HepG2 (cell line): ENCODE measurements around the gene BANK1. TPM values are rescaled to one million over a fixed set of nuclear protein-coding genes. Genes with fewer than 3 reads are reported as not detected.
"Not testable (repeated sequence)": the region's sequence is repeated elsewhere in the genome, so short reads cannot be mapped to it uniquely, and the experiment has no call there.

Experiments used
- ATAC-seq: fragments of 200-7000 bp; cut with Tn5 transposase; 3 replicates; pipeline ENCODE4 v1.9.1; 2020; ENCODE audit warnings: mild to moderate bottlenecking, moderate library complexity
- BruUV-seq: library from RNA; stranded (reverse); fragments of 400-500 nt; replicated peaks from 2 replicates; lab custom pipeline; 2021; lab: Mats Ljungman, UMichigan
- CTCF ChIA-PET: fragments of 300-600 bp; formaldehyde crosslinking; extraction: SDS; loops from one replicate; lab custom pipeline; 2021; ENCODE audit warnings: low total read pairs, inconsistent platforms, low intra/inter-chr PET ratio; lab: Yijun Ruan, JAX
- POLR2A ChIA-PET: fragments of 350-600 bp; sonication (Branson Sonifier 250); formaldehyde crosslinking; loops from one replicate; lab custom pipeline; 2020; ENCODE audit warnings: antibody characterized with exemption, inconsistent platforms; lab: Yijun Ruan, JAX
- DNase-seq: peaks from one replicate; pipeline ENCODE4 v3.0.0-alpha.2; 2015; ENCODE audit warnings: low spot score
- FAIRE-seq: peaks from 3 replicates; lab custom pipeline; 2011; peaks lifted over from hg19 to GRCh38; lab: Jason Lieb, UNC
- H2AFZ ChIP-seq: one replicate; pipeline ENCODE4 v1.6.1; 2011; ENCODE audit warnings: low read length, inconsistent platforms
- H3K27ac ChIP-seq: fragments of 300-600 bp; 3 replicates; pipeline ENCODE4 v1.8.0; 2011; ENCODE audit warnings: mixed run types, mild to moderate bottlenecking, mixed read lengths, low read length, inconsistent platforms; ENCODE audit not compliant: insufficient read depth; ENCODE audit errors: extremely low read length
- H3K27me3 ChIP-seq, 2 experiments: fragments of 200-600 bp in 1 of 2; 2 replicates in 1 of 2; 3 replicates in 1 of 2; pipeline versions ENCODE4 v1.6.0 to v1.8.0; 2011; ENCODE audit warnings: low read length in 2 of 2, mild to moderate bottlenecking in 2 of 2, moderate library complexity in 2 of 2, inconsistent platforms in 1 of 2; ENCODE audit not compliant: insufficient read depth in 2 of 2, control insufficient read depth in 1 of 2
- H3K36me3 ChIP-seq, 2 experiments: fragments of 200-600 bp in 1 of 2; replicated peaks in 1 of 2; 2 replicates in 1 of 2; 3 replicates in 1 of 2; pipeline versions ENCODE4 v1.5.1 to v1.8.0; 2011; ENCODE audit warnings: low read length in 2 of 2, inconsistent platforms in 1 of 2; ENCODE audit not compliant: insufficient read depth in 2 of 2, control insufficient read depth in 1 of 2
- H3K4me1 ChIP-seq: 2 replicates; pipeline ENCODE4 v1.5.1; 2012; ENCODE audit warnings: low read length, inconsistent platforms; ENCODE audit not compliant: insufficient read depth
- H3K4me2 ChIP-seq: 2 replicates; pipeline ENCODE4 v1.6.0; 2011; ENCODE audit warnings: low read depth, low read length, inconsistent platforms
- H3K4me3 ChIP-seq, 3 experiments: fragments of 200-600 bp in 1 of 3; sonication (generic), shearing (Covaris generic) in 1 of 3; replicated peaks in 1 of 3; 2 replicates each; pipeline ENCODE4 v1.5.1; 2011 to 2016; ENCODE audit warnings: low read length in 3 of 3, inconsistent platforms in 2 of 3, low read depth in 2 of 3, mild to moderate bottlenecking in 2 of 3, control low read depth in 1 of 3, mixed read lengths in 1 of 3; ENCODE audit not compliant: insufficient read depth in 1 of 3
- H3K79me2 ChIP-seq: one replicate; pipeline ENCODE4 v1.6.1; 2011; ENCODE audit warnings: low read length, inconsistent platforms; ENCODE audit not compliant: insufficient read depth
- H3K9ac ChIP-seq: 2 replicates; pipeline ENCODE4 v1.6.0; 2011; ENCODE audit warnings: mild to moderate bottlenecking, low read depth, low read length, inconsistent platforms; ENCODE audit not compliant: insufficient read depth
- H3K9me3 ChIP-seq: 2 replicates; pipeline ENCODE4 v1.5.1; 2012; ENCODE audit warnings: mild to moderate bottlenecking, low read length
- H4K20me1 ChIP-seq: 2 replicates; pipeline ENCODE4 v1.6.0; 2011; ENCODE audit warnings: inconsistent platforms, mild to moderate bottlenecking, low read length, moderate library complexity; ENCODE audit not compliant: insufficient read depth
- CENPBD1 ChIP-seq: sonication (generic); formaldehyde crosslinking; IDR thresholded peaks from 2 replicates; pipeline ENCODE4 v1.8.0; 2022; ENCODE audit warnings: missing genetic modification reagents, low read depth, mild to moderate bottlenecking, borderline replicate concordance
- CERS6 ChIP-seq: sonication (generic); formaldehyde crosslinking; IDR thresholded peaks from 2 replicates; pipeline ENCODE4 v1.5.0; 2020; ENCODE audit warnings: missing genetic modification reagents
- RXRA ChIP-seq: sonication (generic); formaldehyde crosslinking; IDR thresholded peaks from 2 replicates; pipeline ENCODE4 v1.5.1; 2020; ENCODE audit warnings: missing genetic modification reagents
- SMAD1 ChIP-seq: sonication (generic); formaldehyde crosslinking; IDR thresholded peaks from 2 replicates; pipeline ENCODE4 v1.4.0; 2020; ENCODE audit warnings: missing genetic modification reagents, low read depth, mild to moderate bottlenecking, borderline replicate concordance
- ZBTB39 ChIP-seq: sonication (generic); formaldehyde crosslinking; IDR thresholded peaks from 2 replicates; pipeline ENCODE4 v1.5.0; 2020; ENCODE audit warnings: missing genetic modification reagents
- ZFX ChIP-seq: sonication (generic); formaldehyde crosslinking; IDR thresholded peaks from 2 replicates; pipeline ENCODE4 v1.4.0; 2020; ENCODE audit warnings: mild to moderate bottlenecking, low read depth, missing genetic modification reagents, moderate library complexity
- ZNF7 ChIP-seq: IDR thresholded peaks from 2 replicates; pipeline ENCODE4 v1.6.1; 2016; ENCODE audit warnings: missing biosample characterization, missing genetic modification reagents
- ZUFSP ChIP-seq: sonication (generic); formaldehyde crosslinking; IDR thresholded peaks from 2 replicates; pipeline ENCODE4 v1.9.0; 2021; ENCODE audit warnings: missing genetic modification reagents, mild to moderate bottlenecking, borderline replicate concordance
- ZXDC ChIP-seq: sonication (generic); formaldehyde crosslinking; IDR thresholded peaks from 2 replicates; pipeline ENCODE4 v1.5.0; 2020; ENCODE audit warnings: mild to moderate bottlenecking, missing genetic modification reagents
- WGBS: methylation state at CpG from one replicate; pipeline ENCODE4 v1.1.6; 2017; ENCODE audit warnings: low lambda C conversion rate; 5-methylcytosine and 5-hydroxymethylcytosine counted together
- in situ Hi-C: cut with HindIII; loops from 2 replicates; pipeline ENCODE4 v1.10.0; 2017; ENCODE audit warnings: low pct_unique_long_range_greater_than_20kb; ENCODE audit not compliant: extremely low pct_ligation_motif_present
- intact Hi-C: fragments of 100-400 bp; cut with micrococcal nuclease; formaldehyde crosslinking; loops from one replicate; pipeline ENCODE4 v1.10.0; 2022; ENCODE audit not compliant: unreplicated experiment
- polyA plus RNA-seq, 8 experiments: library from polyadenylated mRNA; depleted of rRNA in 3 of 8; stranded (reverse) in 7 of 8; unstranded in 1 of 8; fragments of >200 nt; fragmentation: Illumina TruSeq in 4 of 8; extraction: Trizol in 4 of 8; gene quantifications; 2 replicates each; pipeline versions ENCODE4 v1.2.1 to v1.2.3, GENCODE V29; 2011 to 2016; ENCODE audit warnings: low read depth in 4 of 8, missing spikeins in 1 of 8, mixed read lengths in 1 of 8; ENCODE audit not compliant: insufficient read depth in 1 of 8
- total RNA-seq, 5 experiments: library from RNA; depleted of rRNA; stranded (reverse); fragments of >200 nt; fragmentation: Illumina TruSeq; extraction: Trizol; gene quantifications; 2 replicates each; pipeline ENCODE4 v1.2.3, GENCODE V29; 2016; ENCODE audit warnings: low read depth in 1 of 5

The BANK1 gene
- total and polyA plus RNA-seq, 2 of the 13 experiments (the other 11 are each of a cell fraction or from before 2014, with no cell fraction given): 0.15 TPM; not detected in 1

GRCh38 chr4:101905527-101905926 lies 115.0 kb downstream of the BANK1 start:
- CTCF ChIA-PET, H2AFZ ChIP-seq, intact Hi-C loops, H3K4me1 ChIP-seq, FAIRE-seq, in situ Hi-C loops, H3K4me3 ChIP-seq, POLR2A ChIA-PET, ATAC-seq, H3K36me3 ChIP-seq, BruUV-seq, H3K27me3 ChIP-seq, H3K9me3 ChIP-seq, H4K20me1 ChIP-seq, H3K9ac ChIP-seq, H3K79me2 ChIP-seq, H3K4me2 ChIP-seq, H3K27ac ChIP-seq, DNase-seq: not testable (repeated sequence)
- WGBS: 44% methylated on average over 5 of the region's 5 CpGs

GRCh38 chr4:101910786-101911373 lies 120.3 kb downstream of the BANK1 start:
- Histone ChIP-seq H3K79me2 (no peaks in the 10 kb centered on the region), H3K27ac (no peak overlapping the region), H2AFZ (no peak overlapping the region), H3K9me3 (no peaks in the 10 kb centered on the region), H3K27me3 (no peaks in the 10 kb centered on the region), H3K4me3 (no peak overlapping the region), H3K9ac (no peak overlapping the region), H4K20me1 (no peaks in the 10 kb centered on the region), H3K4me1 (no peaks in the 10 kb centered on the region), H3K36me3 (no peaks in the 10 kb centered on the region), H3K4me2 (no peak overlapping the region)
- intact Hi-C loops: no loop called here
- POLR2A ChIA-PET: no interaction called here
- in situ Hi-C loops: no loop called here
- DNase-seq: no peak
- FAIRE-seq: no peak
- no TSS peak for BruUV-seq
- no peak for ATAC-seq
- CTCF ChIA-PET: no interaction called here
- 3% methylated on average over 4 of the region's 4 CpGs for WGBS
- TF ChIP-seq ZFX (CRISPR knock-in tag): no peak
- no peak for TF ChIP-seq RXRA
- no peak for TF ChIP-seq ZNF7 (CRISPR knock-in tag)
- TF ChIP-seq CERS6 (CRISPR knock-in tag): no peak
- TF ChIP-seq ZUFSP (CRISPR knock-in tag): no peak
- no peak for TF ChIP-seq SMAD1
- TF ChIP-seq ZBTB39: no peak
- TF ChIP-seq ZXDC (CRISPR knock-in tag): no peak
- TF ChIP-seq CENPBD1 (CRISPR knock-in tag): no peak
